NK-92 (cell line): ENCODE results near the gene KMT2D.

ENCODE experiments used
- DNase-seq: peaks from one replicate; lab custom pipeline; 2025; ENCODE audit not compliant: unreplicated experiment; lab: John Stamatoyannopoulos, UW

The KMT2D gene

GRCh38 chr12:49060237-49061156 lies at the start of gene KMT2D:
Gene KMT2D (minus strand): TSS chr12:49060794. CDS start chr12:49055324, 5,470 bp downstream.
- DNase-seq = no peak

DNA sequence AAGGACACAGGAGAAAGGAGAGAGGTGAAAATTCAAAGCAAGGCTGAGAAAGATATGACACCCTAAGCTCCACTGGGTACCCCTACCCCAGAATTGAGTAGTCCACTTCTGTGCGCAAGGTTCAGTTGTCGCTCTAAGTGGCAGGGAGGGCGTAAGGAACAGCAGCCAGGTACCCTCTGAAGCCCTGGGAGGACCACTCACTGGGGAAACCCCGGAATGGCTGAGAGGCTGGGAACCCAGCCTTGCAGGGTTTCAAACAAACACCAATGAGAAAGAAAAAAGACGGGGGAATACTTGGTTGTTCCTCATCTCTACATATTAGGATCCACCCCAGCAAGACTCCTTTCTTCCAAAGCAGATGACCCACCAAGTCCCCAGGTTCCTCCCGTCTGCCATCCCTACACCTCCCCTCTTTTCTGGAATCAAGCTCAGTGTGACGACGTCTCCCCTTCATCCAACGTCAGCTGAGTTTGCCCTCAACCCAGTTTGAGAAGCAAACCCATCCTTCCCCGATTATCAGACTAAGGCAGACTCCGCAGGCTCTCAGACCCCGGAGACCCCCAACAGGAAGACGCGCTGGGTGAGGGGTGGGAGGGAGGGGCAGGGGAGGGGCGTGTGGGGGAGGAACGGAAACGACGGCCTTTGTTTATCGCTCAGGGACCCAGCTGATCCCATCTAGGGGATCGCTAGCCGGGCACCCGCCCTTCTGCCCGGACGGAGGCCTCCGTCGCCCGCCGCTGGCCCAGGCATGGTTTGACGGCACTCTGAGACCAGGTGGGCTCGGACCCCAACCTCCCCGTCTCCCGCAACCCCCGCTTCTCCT lies 49.3 kb upstream of the KMT2D start:
- DNase-seq = no peak

DNA sequence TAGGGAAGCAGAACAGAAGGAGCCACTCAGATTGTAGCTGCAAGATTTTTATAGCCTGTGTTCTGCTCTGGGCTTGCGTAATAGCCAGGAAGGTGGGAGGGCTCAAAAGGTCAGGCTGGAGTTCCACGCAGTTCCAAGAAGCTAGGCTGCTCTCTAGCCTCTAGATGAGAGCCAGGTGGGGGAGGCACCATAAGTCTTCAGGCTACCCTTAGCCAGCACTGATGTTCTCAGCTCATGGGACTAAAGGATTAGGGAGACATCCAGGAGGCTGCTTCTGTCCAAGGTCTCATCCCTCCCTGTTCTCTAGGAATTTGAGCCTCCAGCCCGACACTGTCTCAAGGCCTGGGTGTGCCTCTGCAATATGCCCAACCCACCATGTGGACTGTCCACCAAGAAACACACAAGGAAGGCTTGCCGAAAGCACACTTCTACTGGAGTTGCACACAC lies 48.4 kb upstream of the KMT2D start:
- DNase-seq = no peak

DNA sequence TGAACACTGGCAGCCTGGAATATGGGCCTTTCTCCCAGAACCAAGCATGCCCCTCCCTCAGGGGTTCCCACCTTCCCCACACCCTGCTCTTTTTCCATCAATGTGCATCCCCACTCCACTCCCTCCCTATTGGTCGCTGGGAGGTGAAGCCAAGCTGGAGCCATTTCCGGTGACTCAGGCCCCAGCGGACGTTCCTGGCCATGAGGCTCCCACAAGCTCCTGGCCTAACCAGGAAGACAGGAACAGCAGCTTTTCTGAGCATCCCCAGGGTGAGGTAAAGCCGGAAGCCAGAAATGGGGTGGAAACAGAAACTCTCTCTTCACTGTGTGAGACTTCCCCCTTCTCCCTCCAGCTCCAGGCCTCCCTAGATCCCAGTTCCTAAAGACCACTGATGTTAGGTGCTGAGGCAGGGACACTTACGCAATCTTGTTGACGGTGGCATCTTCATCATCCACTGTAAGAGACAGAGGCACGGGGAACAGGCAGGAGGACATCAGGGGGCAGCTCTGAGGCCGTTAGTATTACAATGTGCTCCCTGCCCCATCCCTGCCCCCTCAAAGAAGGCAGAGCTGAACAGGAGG lies 45.0 kb upstream of the KMT2D start:
- DNase-seq = no peak

- DNase-seq = no peak
Measured at GRCh38 chr12:49104822-49105221, 44.2 kb upstream of the KMT2D start.

GRCh38 chr12:49100380-49100779 lies 39.8 kb upstream of the KMT2D start:
- no peak for DNase-seq

- DNase-seq = no peak
Measured at GRCh38 chr12:49098703-49099102, 38.1 kb upstream of the KMT2D start.

GRCh38 chr12:49098035-49098451 lies 37.4 kb upstream of the KMT2D start:
- DNase-seq = no peak

DNA sequence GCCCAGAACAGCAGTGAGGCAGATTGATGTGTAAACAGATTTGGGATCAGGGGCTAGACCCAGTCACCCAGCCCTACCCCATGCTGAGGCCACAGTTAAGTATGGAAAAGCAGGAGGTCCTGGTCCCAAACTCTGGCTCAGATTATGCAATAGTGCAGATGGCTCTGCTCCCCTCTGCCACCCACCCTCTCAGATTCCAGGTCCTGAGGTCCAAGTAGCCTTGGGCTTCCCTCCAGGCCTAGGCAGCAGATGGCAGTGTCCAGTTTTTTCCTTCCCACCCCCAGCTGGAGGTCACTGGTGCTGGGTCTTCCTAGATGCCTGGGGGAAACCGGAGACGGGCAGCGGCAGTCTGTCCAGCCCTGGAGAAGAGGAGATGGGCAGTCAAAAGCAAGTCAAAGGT lies 36.8 kb upstream of the KMT2D start:
- no peak for DNase-seq

DNA sequence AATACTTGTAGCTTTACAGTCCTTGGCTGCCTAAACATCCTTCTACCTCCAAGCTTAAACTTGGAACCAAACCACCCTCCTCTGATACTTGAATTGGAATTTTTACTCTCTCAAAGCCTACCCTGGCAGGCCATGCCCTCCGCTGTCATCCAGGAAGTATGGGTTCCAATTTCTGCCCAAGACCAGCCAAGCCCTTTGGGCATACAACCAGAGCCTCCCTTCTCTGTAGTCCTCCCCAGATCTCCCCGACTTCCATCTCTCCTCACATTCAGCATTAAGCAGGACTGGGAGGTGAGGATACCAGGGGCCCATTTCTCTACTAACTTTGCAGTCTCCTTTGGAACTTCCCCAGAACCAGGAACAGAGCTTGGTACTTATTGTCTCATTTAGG lies 34.4 kb upstream of the KMT2D start:
- DNase-seq = no peak

GRCh38 chr12:49094160-49094974 lies 33.8 kb upstream of the KMT2D start, which contains the start of gene DHH:
Gene DHH (minus strand): TSS chr12:49094801. CDS start chr12:49094512, 289 bp downstream.
- DNase-seq = no peak

GRCh38 chr12:49093792-49094159 lies 33.2 kb upstream of the KMT2D start:
- no peak for DNase-seq

GRCh38 chr12:49092816-49093406 lies 32.3 kb upstream of the KMT2D start:
- no peak for DNase-seq

DNA sequence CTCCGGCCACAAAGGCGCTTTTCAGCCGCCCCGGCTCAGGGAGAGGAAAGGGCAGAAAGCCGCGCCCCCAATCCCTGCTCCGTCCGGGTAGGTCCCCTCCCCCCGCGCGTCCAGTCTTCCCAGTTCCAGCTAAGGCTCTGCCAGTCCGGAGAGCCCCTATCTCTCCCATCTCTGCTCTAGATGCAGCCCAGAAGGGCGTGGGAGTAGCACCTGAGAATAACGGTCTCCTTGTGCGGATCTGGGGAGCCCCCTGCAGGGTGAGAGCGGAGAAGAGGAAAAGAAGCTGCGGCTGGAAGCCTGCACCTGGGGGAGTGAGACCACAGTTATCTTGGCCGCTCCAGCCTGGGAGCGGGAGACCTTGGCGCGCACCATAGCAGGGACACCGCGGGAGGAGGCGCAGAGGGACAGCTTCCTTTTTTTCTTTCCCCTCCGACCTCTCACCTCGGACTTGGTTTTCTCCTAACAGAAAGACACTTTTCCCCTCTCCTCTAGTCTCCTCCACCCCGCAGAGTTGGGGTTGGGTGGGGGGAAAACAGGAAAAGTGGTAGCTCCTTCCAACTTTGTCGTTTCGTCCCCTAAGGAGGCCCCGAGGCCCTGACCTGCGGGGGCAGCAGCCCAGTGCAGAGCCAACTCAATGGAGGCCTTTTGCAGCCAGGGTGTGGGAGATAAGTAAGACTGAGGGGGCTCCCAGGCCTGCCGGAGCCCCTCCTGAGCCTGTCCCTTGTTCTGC lies 31.7 kb upstream of the KMT2D start:
- DNase-seq = no peak

GRCh38 chr12:49091836-49092085 lies 31.2 kb upstream of the KMT2D start:
- no peak for DNase-seq

- DNase-seq = no peak
Measured at GRCh38 chr12:49091056-49091835, 30.7 kb upstream of the KMT2D start.

- no peak for DNase-seq
Measured at GRCh38 chr12:49089821-49090773, 29.5 kb upstream of the KMT2D start.

DNA sequence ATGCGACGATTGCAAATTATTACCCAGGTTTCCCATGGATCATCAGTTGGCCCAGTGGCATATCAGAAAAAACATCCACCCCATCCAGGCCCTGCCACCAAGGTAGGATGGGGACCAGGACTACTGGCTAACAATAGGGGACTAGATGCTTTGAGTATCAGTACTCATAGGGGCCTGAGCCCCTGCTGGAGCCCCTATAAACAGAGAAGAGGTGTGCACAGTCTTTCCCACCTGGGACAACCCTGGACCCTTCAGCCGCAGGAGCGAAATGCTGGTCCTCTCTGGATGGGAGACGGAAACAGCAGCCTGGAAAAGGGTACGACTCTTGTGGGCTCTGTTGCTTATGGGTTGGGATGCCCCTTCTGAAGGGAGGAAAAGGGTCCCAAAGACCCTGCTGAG lies 28.3 kb upstream of the KMT2D start:
- no peak for DNase-seq
